ENCODE measurements around the gene WASF2.
"Not testable (repeated sequence)": the region's sequence is repeated elsewhere in the genome, so short reads cannot be mapped to it uniquely, and the experiment has no call there.

Gene WASF2

DNA sequence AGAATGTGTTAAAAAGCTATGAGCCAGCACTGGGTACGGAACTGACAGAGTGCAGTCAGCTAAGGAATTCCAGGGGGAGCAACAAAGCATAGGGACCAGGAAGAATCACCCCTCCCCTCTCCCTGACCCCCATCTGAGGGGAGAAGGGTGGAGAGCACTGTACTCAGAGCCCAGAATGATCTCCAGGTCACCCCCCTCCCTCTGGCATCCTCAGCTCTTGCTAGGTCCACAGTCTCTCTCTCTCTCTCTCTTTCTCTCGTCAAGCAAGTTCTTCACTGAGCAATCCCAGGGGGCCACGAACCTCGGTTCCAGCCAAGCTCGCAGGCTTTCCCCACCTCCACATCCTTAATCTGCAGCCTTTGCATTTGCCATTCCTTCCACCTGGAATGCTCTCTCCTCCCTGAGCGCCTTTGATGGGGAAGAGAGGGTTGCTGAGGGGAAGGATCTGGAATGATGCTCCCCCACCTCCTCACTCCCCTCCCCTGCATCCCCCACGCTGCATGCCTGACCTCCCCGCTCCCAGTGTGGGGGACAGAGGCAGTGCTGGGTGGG is 6.7 kb upstream of the WASF2 start:
- no peak for DNase-seq (ENCODE audit: low read depth in 2 of 2)

GRCh38 chr1:27492796-27493195 is 2.8 kb upstream of the WASF2 start:
- DNase-seq (ENCODE audit: low read depth in 2 of 2) = no peak

DNA sequence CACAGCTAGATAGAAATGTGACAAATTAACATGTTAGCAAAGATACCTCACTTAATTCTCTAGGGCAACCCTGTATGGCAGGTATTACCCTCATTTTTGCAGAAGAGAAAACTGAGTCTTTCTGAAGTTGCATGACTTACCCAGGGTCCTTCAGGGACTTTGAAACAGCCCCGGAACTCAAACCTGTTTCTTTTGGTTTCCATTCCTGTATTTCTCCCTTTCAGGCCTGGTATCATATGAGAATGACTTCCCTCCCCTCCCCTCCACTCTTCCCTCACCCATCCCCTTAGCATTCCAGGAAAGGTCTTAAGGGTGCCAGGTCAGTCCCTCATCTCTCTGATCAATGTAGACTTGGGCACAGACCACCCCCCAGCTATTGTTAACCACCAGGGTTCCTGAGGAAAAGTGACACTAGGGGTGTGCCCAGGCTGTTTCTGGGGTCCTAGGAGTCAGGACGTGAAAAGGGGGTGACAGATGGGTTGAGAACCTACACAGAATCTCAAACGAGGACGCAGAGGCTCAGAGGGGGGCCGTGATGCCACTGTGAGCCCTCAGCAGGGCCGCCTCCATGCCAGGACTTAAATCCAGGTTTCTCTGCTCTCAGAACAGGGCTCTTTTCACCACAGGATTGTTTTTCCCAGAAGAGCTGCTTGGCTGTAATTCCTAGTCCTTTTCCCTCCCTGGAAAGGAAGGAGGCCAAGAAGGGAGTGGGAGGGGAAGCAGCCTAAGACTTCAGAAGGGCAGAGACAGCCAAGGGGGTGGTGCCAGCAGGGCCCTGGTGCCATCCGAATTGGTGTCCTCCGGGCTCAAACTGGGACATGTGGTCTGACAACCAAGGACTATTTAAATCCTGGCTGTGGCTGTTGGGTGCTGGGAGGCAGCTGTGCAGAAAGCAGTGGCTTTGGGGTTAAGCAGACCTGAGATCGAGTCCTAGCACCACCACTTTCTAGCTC is 2.1 kb upstream of the WASF2 start:
- DNase-seq (ENCODE audit: low read depth in 2 of 2) = no peak

DNA sequence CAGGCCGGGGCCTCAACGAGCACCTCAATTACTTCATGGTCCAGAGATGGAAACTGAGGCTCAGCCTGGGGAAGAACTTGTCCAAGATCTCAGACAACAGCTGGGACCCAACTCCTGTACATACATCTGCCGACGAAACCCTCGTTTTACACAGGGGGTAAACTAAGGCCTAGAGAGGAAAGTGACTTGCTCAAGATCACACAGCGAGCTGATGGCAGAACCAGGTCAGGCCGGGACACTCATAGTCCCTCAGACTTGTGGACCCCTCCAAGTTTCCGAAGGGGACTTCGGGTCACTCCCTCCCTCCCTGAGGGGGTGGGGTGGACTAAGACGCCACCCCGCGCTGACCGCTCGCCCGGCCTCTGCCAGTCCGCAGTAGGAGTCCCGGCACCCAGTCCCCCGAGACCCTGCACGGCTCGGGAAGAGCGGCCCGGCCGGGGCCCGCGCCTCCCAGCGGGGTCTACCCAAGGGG is 430 bp downstream of the WASF2 start:
- DNase-seq (ENCODE audit: low read depth in 2 of 2) = no peak

DNA sequence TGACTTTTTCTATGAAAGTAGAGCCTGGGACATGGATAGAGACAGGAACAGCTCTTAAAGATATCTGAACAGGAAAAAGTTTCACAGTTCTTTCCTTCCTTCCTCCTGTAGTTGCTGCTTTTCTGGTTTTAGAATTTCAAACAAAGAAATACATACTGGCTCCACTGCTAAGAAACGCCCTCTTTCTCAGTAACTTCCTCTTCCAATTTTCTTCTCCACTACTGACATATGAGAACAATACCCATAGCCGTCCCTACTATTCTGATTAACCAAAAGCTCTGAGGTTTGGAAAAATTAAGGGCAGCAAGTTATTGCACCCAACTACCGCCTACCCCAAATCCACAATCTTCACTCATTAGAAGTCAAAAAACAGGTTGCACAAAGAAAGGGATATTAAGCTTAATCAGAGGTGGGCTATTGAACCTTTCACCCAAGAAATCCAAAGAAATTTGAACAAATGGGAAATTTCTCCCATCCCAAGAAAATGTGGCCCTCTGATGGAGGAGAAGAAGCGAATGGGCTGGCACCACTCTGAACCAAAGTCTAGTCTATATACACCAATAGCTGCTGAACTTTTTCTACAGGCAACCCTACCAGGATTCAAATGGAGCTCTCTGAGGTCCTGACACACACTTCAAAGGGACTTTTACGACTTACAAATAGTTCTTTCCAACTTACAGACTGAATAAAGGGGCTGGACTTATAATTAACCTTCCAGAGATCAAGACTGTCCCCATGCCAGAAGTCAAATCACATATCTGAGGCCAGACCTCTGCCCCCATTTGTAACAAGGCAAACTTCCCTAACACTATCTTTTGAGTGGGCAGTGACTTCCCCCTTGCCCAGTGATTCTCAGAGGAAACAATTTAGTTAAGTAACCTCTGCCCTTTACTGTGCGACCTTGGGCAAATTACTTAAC is 1.7 kb downstream of the WASF2 start:
- DNase-seq (ENCODE audit: low read depth in 2 of 2) = no peak

DNA sequence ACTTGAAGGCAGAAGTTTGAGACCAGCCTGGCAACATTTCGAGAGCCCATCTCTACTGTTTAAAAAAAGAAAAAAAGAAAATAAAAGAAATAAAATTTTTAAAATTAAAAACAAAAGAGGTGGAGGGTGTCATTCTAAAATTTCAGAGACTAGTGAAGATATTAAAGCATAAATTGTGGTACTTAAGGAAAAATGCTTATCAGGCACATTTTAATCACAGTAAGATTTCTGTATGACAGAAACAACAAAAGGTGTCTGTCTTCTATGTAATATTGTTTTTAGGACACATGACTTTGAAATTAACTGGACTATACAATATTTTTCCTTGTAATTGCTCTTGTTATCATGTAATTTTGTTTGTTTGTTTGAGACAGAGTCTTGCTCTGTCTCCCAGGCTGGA is 4.6 kb downstream of the WASF2 start:
- no peak for DNase-seq (ENCODE audit: low read depth in 2 of 2)

- no peak for DNase-seq (ENCODE audit: low read depth in 2 of 2)
Observed at GRCh38 chr1:27483659-27484058, 6.3 kb downstream of the WASF2 start.

DNA sequence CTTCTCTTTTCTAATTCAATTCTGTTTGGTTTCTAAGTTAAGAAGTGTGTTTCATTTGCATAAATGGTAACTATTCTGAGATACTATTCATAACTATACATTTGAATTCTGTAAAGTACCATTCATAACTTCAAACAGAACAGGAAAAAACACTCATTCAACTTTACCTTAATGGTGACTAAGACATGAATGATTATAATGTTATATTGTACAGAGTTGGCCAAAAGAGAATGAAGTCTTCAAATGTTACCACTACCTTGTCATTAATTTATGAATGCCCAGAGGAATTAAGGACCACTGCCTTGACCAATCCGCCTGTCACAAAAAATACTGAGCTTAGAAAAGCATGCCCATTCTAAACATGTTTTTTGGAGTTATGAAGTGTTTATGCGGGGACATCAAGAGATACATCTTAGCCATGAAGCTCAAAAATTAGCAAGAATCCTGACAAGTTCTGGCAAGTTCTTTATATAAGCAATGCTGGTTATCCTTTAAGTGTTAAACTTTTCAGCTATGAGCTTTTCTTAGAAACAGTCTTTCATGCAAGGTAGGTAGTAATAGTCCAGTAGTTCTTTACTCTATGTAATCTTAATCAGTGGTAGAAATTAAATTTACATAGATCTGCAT is 7.9 kb downstream of the WASF2 start:
- no peak for DNase-seq (ENCODE audit: low read depth in 2 of 2)

- DNase-seq (ENCODE audit: low read depth in 2 of 2) = no peak
Observed at GRCh38 chr1:27478098-27478497, 11.9 kb downstream of the WASF2 start.

DNA sequence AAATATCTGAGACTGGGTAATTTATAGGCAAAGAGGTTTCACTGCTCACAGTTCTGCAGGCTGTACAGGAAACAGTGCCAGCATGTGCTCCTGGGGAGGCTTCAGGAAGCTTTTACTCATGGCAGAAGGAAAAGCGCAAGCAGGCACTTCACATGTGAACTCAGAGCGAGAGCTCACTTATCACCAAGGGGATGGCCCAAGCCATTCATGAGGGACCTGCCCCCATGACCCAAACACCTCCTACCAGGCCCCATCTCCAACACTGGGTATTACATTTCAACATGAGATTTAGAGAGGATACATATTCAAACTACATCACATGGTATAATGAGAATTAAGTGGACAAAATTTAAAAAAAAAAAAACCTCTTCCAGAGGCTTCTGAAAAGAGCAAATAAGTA is 13.7 kb downstream of the WASF2 start:
- no peak for DNase-seq (ENCODE audit: low read depth in 2 of 2)

GRCh38 chr1:27475720-27476119 is 14.2 kb downstream of the WASF2 start:
- no peak for DNase-seq (ENCODE audit: low read depth in 2 of 2)

DNA sequence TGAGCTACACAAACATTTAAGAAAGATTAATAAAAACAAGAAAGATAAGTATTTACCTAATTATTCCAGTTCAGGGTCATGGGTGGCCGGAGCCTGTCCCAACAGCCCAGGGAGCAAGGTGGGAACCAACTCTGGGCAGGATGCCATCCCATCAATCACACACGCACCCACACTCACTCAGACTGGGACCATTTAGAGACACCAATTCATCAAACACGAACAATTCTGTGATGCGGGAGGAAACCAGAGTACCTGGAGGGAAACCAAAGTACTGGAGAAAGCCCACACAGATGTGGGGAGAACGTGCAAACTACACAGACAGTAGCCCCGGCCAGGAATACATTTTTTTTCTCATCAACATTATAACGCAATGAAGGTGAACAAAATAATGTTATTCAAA is 16.2 kb downstream of the WASF2 start:
- DNase-seq (ENCODE audit: low read depth in 2 of 2) = no peak

DNA sequence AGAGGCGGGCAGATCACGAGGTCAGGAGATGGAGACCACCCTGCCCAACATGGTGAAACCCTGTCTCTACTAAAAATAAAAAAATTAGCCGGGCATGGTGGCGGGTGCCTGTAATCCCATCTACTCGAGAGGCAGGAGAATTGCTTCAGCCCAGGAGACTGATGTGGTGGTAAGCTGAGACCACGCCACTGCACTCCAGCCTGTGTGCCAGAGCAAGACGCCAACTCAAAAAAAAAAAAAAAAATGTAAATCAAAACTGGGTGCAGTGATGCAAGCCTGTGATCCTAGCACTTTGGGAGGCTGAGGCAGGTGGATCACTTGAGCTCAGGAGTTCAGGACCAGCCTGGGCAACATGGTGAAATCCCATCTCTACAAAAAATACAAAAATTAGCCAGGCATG is 17.9 kb downstream of the WASF2 start:
- not testable (repeated sequence) for DNase-seq (ENCODE audit: low read depth in 2 of 2)

GRCh38 chr1:27471477-27471876 is 18.5 kb downstream of the WASF2 start:
- no peak for DNase-seq (ENCODE audit: low read depth in 2 of 2)

- no peak for DNase-seq (ENCODE audit: low read depth in 2 of 2)
Observed at GRCh38 chr1:27469334-27469733, 20.6 kb downstream of the WASF2 start.

GRCh38 chr1:27468378-27468777 is 21.6 kb downstream of the WASF2 start:
- not testable (repeated sequence) for DNase-seq (ENCODE audit: low read depth in 2 of 2)

- DNase-seq (ENCODE audit: low read depth in 2 of 2) = no peak
Observed at GRCh38 chr1:27464926-27465647, 24.9 kb downstream of the WASF2 start.

DNA sequence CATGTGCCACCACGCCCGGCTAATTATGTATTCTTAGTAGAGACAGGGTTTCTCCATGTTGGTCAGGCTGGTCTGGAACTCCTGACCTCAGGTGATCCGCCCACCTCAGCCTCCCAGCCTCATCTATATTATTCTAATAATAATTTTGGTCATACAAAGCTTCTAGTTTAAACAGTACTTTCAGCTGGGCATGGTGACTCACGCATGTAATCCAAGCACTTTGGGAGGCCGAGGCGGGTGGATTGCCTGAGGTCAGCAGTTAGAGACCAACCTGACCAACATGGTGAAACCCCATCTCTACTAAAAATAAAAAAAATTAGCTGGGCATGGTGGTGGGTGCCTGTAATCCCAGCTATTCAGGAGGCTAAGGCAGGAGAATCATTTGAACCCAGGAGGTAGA is 26.1 kb downstream of the WASF2 start:
- not testable (repeated sequence) for DNase-seq (ENCODE audit: low read depth in 2 of 2)

DNA sequence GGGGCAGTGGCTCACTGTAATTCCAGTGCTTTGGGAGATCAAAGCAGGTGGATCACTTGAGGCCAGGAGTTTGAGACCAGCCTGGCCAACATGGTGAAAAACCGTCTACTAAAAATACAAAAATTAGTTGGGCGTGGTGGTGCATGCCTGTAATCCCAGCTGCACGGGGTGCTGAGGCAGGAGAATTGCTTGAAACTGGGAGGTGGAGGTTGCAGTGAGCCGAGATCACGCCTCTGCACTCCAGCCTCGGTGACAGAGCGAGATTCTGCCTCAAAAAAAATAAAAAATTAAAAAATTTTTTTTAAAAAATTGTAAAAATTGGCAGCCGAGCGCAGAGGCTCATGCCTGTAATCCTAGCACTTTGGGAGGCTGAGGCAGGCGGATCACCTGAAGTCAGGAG is 31.4 kb downstream of the WASF2 start:
- DNase-seq (ENCODE audit: low read depth in 2 of 2) = not testable (repeated sequence)

DNA sequence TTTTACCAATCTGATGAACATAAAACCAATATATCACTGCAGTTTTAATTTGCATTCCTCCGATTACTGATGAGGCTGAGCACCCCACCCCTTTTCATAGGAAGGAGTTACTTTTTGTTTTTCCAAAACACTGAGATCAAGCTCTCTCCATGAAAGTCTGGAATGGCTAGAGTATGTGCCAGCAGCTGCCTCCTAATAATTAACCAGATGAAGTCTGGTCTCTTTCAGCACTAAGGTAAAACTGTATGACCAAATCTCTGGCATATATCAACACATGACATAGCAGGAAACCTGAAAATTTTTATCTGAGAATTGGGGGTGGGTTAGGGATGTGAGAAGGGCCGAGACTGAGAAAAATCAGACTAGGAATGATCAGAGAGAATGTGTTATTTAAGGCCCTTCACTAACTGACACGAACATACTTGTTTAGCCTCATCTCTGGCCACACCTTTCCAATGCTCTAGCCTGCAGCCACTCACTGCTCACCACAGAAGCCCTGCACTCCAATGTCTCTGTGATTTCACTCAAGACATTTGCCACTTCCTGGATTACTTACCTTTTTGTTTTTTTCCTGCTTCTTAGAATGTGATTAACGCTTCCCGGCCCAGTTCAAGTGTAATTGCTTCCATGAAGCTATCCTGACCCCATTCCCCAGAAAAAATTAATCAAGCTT is 34.7 kb downstream of the WASF2 start:
- DNase-seq (ENCODE audit: low read depth in 2 of 2) = no peak

All from stimulated activated CD4-positive, alpha-beta T cell treated with anti-CD3 and anti-CD28 coated beads, Interleukin-1b, Interleukin-23, amount 100 ng/mL, for 1 hour (primary cell).